DND-41 (cell line): Measurements from ENCODE around the gene THOC1.

Experiments used
- ATAC-seq: fragments of 200-7000 bp; cut with Tn5 transposase; 3 replicates; pipeline ENCODE4 v1.9.1; 2021; ENCODE audit warnings: low read depth; ENCODE audit not compliant: insufficient read depth
- DNase-seq: peaks from one replicate; pipeline ENCODE4 v3.0.0-alpha.2; 2020
- H2AFZ ChIP-seq: 2 replicates; pipeline ENCODE4 v1.6.0; 2012; ENCODE audit warnings: low read depth, low read length
- H3K27ac ChIP-seq: 2 replicates; pipeline ENCODE4 v1.5.1; 2012; ENCODE audit warnings: low read length, inconsistent platforms
- H3K27me3 ChIP-seq: fragments of 200-600 bp; sonication (generic); 2 replicates; pipeline ENCODE4 v1.6.0; 2012; ENCODE audit warnings: low read length, mild to moderate bottlenecking, inconsistent platforms; ENCODE audit not compliant: insufficient read depth, poor library complexity
- H3K36me3 ChIP-seq: 2 replicates; pipeline ENCODE4 v1.5.1; 2012; ENCODE audit warnings: low read length, inconsistent platforms; ENCODE audit not compliant: insufficient read depth
- H3K4me1 ChIP-seq: 2 replicates; pipeline ENCODE4 v1.5.1; 2012; ENCODE audit warnings: mild to moderate bottlenecking, low read length; ENCODE audit not compliant: insufficient read depth
- H3K4me2 ChIP-seq: 2 replicates; pipeline ENCODE4 v1.6.0; 2012; ENCODE audit warnings: mild to moderate bottlenecking, moderate library complexity, low read length, inconsistent platforms; ENCODE audit not compliant: insufficient read depth
- H3K4me3 ChIP-seq, 2 experiments: fragments of 200-600 bp in 1 of 2; shearing (Covaris generic) in 1 of 2; 2 replicates each; pipeline ENCODE4 v1.5.1; 2012 to 2016; ENCODE audit warnings: inconsistent platforms in 2 of 2, low read length in 2 of 2, mild to moderate bottlenecking in 2 of 2, low read depth in 1 of 2, moderate library complexity in 1 of 2
- H3K79me2 ChIP-seq: 2 replicates; pipeline ENCODE4 v1.6.0; 2012; ENCODE audit warnings: low read length, inconsistent platforms; ENCODE audit not compliant: insufficient read depth
- H3K9ac ChIP-seq: 2 replicates; pipeline ENCODE4 v1.6.0; 2012; ENCODE audit warnings: low read depth, mild to moderate bottlenecking, inconsistent platforms, low read length, moderate library complexity
- H3K9me3 ChIP-seq: 2 replicates; pipeline ENCODE4 v1.5.1; 2012; ENCODE audit warnings: low read length, moderate library complexity, mild to moderate bottlenecking, inconsistent platforms; ENCODE audit not compliant: insufficient read depth, severe bottlenecking
- H4K20me1 ChIP-seq: 2 replicates; pipeline ENCODE4 v1.6.0; 2012; ENCODE audit warnings: low read length; ENCODE audit not compliant: insufficient read depth
- CTCF ChIP-seq: IDR thresholded peaks from 2 replicates; pipeline ENCODE4 v1.5.1; 2012; ENCODE audit warnings: borderline replicate concordance, low read length, moderate library complexity, mild to moderate bottlenecking; ENCODE audit not compliant: poor library complexity, severe bottlenecking; ENCODE audit errors: extremely low read depth
- EZH2 ChIP-seq: IDR thresholded peaks from 3 replicates; pipeline ENCODE4 v1.6.1; 2012; ENCODE audit warnings: borderline replicate concordance, low read depth, mild to moderate bottlenecking, moderate library complexity, low read length, inconsistent platforms; ENCODE audit not compliant: severe bottlenecking

Gene THOC1

GRCh38 chr18:250685-251084, 17.2 kb downstream of the THOC1 start:
- H3K4me2 ChIP-seq: no peak overlapping the region
- ATAC-seq: no peak

DNA sequence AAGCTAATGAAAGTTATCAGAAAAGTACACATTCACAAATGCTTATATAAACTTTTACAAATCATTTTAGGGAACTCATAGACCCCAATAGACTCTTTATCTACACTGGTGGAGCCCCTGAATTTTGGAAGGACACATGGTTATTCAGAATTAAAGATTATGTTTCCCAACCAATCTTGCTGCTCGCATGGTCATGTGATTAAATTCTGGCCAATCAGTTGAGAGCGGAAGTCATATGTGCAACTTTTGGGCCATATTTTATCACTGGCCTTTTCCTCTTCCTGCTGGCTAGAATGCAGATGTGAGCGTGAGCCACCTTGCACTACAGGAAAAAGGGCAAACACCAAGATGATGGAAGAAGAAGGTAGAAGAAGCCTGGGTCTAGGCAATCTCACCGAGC, 19.8 kb downstream of the THOC1 start:
- Histone ChIP-seq H3K27ac (no peak overlapping the region), H4K20me1 (no peaks in the 10 kb centered on the region), H3K9ac (no peak overlapping the region), H3K9me3 (no peaks in the 10 kb centered on the region), H3K27me3 (no peaks in the 10 kb centered on the region), H2AFZ (no peak overlapping the region), H3K4me3 (no peak overlapping the region), H3K4me2 (no peak overlapping the region), H3K79me2 (no peaks in the 10 kb centered on the region), H3K4me1 (no peaks in the 10 kb centered on the region), H3K36me3 (peaks cover 87% of the 10 kb centered on the region)
- no peak for DNase-seq
- no peak for TF ChIP-seq CTCF
- TF ChIP-seq EZH2: no peak
- ATAC-seq: no peak

More at GRCh38 chr18:250685-251084, 17.2 kb downstream of the THOC1 start:
- H3K9ac ChIP-seq: no peak overlapping the region
- H3K4me1 ChIP-seq: no peaks in the 10 kb centered on the region
- TF ChIP-seq CTCF: no peak
- TF ChIP-seq EZH2: no peak
- no peaks in the 10 kb centered on the region for H3K79me2 ChIP-seq
- DNase-seq: no peak
- no peaks in the 10 kb centered on the region for H4K20me1 ChIP-seq
- H3K27me3 ChIP-seq: no peaks in the 10 kb centered on the region
- no peak overlapping the region for H3K27ac ChIP-seq
- H2AFZ ChIP-seq: no peak overlapping the region
- peaks cover 92% of the 10 kb centered on the region for H3K36me3 ChIP-seq
- no peak overlapping the region for H3K4me3 ChIP-seq
- no peaks in the 10 kb centered on the region for H3K9me3 ChIP-seq

GRCh38 chr18:245282-245847, 22.5 kb downstream of the THOC1 start:
- TF ChIP-seq EZH2: no peak
- TF ChIP-seq CTCF: no peak
- Histone ChIP-seq H2AFZ (no peak overlapping the region), H3K4me3 (no peak overlapping the region), H3K36me3 (peaks cover 80% of the 10 kb centered on the region), H3K27me3 (no peaks in the 10 kb centered on the region), H4K20me1 (no peaks in the 10 kb centered on the region), H3K9me3 (no peaks in the 10 kb centered on the region), H3K4me1 (no peaks in the 10 kb centered on the region), H3K79me2 (no peaks in the 10 kb centered on the region), H3K4me2 (no peak overlapping the region), H3K27ac (no peak overlapping the region), H3K9ac (no peak overlapping the region)
- no peak for ATAC-seq
- DNase-seq: no peak

DNA sequence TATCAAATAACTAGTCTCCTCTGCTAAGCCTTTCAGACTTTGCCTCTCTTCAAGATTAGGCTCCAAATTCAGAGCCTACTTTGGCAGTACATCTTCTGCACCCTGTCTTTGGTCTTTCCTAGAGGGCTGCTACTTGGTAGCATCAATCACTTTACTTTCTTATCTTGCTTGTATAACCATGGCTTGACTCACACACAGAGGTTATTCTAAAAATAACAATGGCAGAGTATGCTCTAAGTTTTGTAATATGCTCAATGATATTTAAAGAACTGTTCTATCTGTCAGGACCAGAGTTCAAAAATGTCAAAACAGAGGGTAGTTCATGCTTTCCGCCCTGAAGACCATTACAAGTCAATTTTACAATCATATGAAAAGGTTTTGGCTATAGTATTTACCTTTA, 27.7 kb downstream of the THOC1 start:
- Histone ChIP-seq H3K4me2 (no peak overlapping the region), H3K4me1 (no peaks in the 10 kb centered on the region), H3K4me3 (no peak overlapping the region), H3K79me2 (no peaks in the 10 kb centered on the region), H3K9ac (no peak overlapping the region), H3K27ac (no peak overlapping the region), H3K9me3 (no peaks in the 10 kb centered on the region), H3K27me3 (no peaks in the 10 kb centered on the region), H3K36me3 (peaks cover 43% of the 10 kb centered on the region), H4K20me1 (no peaks in the 10 kb centered on the region), H2AFZ (no peak overlapping the region)
- ATAC-seq (no peak), DNase-seq (no peak)
- TF ChIP-seq EZH2 (no peak), CTCF (no peak)
